ENCODE measurements around the gene NEK8.
"Not testable (repeated sequence)": the region's sequence is repeated elsewhere in the genome, so short reads cannot be mapped to it uniquely, and the experiment has no call there.

The NEK8 gene

DNA sequence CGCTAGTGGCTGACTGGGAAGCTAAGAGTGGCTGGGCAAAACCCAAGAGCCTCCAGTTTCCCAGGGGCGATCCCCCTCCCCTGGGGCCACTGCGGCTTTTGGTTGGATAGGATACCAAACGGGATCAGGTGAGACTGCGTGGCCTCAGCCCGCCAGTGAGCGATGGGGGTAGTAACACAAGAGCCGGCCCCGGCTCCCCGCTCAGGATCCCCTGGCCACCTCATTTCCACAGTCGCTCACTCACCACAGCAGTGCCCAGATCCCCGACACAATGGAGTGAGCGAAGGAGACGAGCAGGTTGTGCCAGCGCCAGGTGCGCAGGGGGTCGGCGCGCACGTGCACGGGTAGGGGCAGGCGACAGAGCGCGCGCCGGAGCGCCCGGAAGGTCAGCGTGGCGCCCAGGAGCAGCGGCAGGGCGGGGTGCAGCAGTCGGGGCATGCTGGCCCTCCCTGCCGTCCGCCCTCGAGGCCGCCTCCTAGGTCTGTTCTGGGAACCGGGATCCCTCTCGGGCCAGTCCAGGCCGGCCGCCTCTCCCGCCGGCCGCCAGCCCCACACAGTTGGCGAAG, 2.8 kb upstream of the NEK8 start:
- DNase-seq (ENCODE audit: insufficient read length, low spot score) = peak; percentile 83
- no peak for FAIRE-seq
- TF ChIP-seq POLR2A (IDR thresholded peaks at IDR 0.05; ENCODE audit: low read depth, low read length) = peak; percentile 78

DNA sequence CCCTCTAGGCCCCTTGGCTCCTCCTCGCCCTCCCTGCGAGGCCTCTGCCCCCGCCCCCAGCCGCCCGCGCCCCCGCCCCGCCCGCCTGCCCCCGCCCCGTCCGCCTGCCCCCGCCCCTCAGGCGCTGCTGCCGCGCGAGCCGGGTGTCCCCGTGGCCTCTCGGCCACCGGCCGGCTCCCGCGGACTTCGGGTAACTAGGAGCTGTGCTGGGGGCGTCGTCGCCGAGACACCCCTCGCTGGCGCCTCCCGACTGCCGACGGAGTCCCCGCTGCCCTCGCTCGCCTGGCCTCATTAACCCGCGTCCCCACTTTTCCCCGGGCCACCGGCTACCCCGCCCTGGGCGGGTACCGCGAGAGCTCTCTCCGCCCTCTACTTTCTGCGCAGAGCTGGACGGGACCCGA, 2.4 kb upstream of the NEK8 start, which contains the start of gene TLCD1:
Gene TLCD1 (minus strand): TSS at position 8 of the 401 bp plus-strand sequence. CDS start 136 bp downstream, outside the sequence.
- FAIRE-seq = no peak
- TF ChIP-seq POLR2A (IDR thresholded peaks at IDR 0.05; ENCODE audit: low read depth, low read length) = no peak
- DNase-seq (ENCODE audit: insufficient read length, low spot score) = peak; percentile 73

DNA sequence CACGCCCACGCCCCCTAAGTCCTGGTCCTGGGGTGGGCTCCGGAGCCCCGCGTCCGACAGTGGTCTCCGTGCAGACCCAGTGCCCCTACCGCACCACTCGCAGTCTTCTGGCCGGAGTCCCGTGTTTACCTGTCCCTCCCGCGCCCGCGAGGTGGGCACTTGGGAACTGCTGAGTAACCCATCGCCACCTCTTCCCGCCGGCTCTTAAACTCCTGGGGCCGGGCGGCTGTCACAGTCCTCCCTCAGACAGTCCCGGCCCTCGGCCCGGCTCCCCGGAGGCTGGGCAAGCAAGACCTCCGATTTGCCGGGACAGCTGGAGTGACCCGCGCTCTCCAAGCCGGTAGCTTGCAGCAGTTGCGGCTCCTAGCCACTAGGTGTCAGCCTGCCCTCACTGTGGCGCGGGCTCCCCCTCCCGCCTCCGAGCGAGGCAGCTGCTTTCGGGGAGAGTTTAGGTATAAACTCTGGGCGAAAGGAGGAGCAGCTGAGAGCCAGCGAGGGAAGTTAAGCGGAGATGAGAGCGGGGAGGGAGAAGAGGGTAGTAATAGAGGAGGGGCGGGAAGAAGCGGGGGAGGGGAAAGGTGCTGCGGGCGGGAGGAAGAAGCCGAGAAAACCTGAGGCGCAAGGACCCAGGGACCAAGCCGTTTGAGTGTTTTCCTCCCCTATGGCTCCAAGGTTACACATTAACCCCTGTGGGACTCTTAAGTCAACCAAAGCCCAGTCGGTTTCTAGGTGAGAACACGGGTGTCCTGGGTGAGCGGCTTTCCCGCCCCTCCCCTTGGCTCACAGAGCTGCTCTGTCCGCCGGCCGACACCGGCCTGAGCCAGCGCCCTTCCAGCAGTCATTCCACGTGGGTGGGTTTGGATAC, 1.7 kb upstream of the NEK8 start:
- FAIRE-seq = no peak
- TF ChIP-seq POLR2A (IDR thresholded peaks at IDR 0.05; ENCODE audit: low read depth, low read length) = no peak; the same call in 1 of the 2 replicates

DNA sequence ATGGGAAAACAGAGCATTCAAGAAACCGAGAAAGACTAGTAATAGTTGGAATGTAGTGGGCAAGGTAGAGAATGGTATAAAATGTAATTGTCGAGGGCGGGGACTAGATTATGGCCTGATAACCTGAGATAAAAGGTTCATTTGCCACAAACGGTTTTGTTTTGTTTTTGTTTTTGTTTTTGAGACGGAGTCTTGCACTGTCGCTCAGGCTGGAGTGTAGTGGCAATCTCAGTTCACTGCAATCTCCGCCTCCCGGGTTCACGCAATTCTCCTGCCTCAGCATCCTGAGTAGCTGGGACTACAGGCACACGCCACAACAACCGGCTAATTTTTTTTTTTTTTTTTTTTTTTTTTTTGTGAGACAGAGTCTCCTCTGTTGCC, 1.4 kb downstream of the NEK8 start:
- TF ChIP-seq POLR2A (IDR thresholded peaks at IDR 0.05; ENCODE audit: low read depth, low read length) = no peak
- no peak for DNase-seq (ENCODE audit: insufficient read length, low spot score)
- no peak for FAIRE-seq

More for the DNA sequence above, 1.7 kb upstream of the NEK8 start:
- peak; percentile 95 for DNase-seq (ENCODE audit: insufficient read length, low spot score)

DNA sequence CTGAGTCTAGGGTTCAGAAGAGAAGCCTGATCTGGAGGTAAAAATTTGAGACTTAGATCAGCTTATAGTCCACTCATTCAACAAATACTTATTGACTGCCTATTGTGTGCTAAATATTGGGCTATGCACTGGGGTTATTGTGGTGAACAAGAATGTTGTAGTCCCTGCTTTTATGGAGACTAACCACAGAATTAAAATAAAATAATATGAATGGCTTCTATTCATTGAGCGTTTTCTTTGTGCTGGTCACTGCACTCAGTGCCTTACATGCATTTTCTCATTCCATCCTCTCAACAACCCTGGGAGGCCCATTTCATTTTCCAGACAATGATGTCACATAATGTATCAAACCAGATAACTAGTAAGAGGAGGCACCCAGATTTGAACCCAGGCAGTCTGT, 4.8 kb downstream of the NEK8 start:
- DNase-seq (ENCODE audit: insufficient read length, low spot score) (no peak), FAIRE-seq (no peak)
- TF ChIP-seq POLR2A (IDR thresholded peaks at IDR 0.05; ENCODE audit: low read depth, low read length) = no peak

DNA sequence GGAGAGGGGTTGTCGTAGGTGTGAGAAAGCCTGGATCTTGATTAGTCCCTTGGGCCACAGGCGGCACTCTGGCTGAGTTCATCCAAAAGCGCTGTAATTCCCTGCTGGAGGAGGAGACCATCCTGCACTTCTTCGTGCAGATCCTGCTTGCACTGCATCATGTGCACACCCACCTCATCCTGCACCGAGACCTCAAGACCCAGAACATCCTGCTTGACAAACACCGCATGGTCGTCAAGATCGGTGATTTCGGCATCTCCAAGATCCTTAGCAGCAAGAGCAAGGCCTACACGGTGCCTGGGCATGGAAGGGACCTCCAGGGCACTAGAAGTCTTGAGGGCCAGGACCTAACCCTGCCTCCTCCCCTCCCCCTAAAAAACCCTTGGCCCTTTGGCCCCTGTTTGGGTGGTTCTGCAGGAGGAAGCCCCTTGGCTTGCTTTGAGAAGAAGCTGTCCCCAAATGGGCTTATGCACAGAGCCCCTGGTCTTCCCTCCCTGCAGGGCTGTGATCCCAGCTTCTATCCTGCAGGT, 6.2 kb downstream of the NEK8 start:
- TF ChIP-seq POLR2A (IDR thresholded peaks at IDR 0.05; ENCODE audit: low read depth, low read length) = no peak
- FAIRE-seq (no peak), DNase-seq (ENCODE audit: insufficient read length, low spot score) (no peak)

DNA sequence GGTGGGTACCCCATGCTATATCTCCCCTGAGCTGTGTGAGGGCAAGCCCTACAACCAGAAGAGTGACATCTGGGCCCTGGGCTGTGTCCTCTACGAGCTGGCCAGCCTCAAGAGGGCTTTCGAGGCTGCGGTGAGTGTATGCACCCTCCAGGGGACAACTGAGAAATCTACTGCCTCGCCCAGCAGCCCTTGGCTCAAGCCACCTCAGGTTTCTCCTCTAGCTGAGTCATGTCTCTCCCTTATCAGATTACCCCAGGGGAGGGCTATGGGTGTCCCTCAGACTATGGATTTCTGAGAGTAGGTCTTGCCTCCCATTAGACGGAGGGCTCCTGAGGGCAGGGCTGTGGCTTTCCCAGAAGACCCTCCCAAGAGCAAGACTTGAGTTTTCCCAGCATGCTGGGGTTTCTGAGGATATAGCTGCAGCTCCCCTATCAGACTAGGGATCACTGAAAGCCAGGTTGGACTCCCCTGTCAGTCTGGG, 6.7 kb downstream of the NEK8 start:
- FAIRE-seq = no peak
- no peak for TF ChIP-seq POLR2A (IDR thresholded peaks at IDR 0.05; ENCODE audit: low read depth, low read length)
- peak; percentile 67 for DNase-seq (ENCODE audit: insufficient read length, low spot score)

DNA sequence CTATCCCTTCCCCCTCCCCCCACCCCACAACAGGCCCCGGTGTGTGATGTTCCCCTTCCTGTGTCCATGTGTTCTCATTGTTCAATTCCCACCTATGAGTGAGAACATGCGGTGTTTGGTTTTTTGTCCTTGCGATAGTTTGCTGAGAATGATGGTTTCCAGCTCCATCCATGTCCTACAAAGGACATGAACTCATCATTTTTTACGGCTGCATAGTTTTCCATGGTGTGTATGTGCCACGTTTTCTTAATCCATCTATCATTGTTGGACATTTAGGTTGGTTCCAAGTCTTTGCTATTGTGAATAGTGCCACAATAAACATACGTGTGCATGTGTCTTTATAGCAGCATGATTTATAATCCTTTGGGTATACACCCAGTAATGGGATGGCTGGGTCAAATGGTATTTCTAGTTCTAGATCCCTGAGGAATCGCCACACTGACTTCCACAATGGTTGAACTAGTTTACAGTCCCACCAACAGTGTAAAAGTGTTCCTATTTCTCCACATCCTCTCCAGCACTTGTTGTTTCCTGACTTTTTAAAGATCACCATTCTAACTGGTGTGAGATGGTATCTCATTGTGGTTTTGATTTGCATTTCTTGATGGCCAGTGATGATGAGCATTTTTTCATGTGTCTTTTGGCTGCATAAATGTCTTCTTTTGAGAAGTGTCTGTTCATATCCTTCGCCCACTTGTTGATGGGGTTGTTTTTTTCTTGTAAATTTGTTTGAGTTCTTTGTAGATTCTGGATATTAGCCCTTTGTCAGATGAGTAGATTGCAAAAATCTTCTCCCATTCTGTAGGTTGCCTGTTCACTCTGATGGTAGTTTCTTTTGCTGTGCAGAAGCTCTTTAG, 7.6 kb downstream of the NEK8 start:
- not testable (repeated sequence) for DNase-seq (ENCODE audit: insufficient read length, low spot score); FAIRE-seq

DNA sequence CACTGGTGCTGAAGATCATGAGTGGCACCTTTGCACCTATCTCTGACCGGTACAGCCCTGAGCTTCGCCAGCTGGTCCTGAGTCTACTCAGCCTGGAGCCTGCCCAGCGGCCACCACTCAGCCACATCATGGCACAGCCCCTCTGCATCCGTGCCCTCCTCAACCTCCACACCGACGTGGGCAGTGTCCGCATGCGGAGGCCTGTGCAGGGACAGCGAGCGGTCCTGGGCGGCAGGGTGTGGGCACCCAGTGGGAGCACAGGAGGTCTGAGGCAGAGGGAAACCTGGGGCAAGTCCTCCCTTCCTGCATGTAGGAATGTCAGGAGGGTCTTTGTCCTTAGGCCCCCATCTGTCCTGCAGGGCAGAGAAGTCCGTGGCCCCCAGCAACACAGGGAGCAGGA, 8.7 kb downstream of the NEK8 start:
- no peak for TF ChIP-seq POLR2A (IDR thresholded peaks at IDR 0.05; ENCODE audit: low read depth, low read length)
- FAIRE-seq = no peak
- no peak for DNase-seq (ENCODE audit: insufficient read length, low spot score)

DNA sequence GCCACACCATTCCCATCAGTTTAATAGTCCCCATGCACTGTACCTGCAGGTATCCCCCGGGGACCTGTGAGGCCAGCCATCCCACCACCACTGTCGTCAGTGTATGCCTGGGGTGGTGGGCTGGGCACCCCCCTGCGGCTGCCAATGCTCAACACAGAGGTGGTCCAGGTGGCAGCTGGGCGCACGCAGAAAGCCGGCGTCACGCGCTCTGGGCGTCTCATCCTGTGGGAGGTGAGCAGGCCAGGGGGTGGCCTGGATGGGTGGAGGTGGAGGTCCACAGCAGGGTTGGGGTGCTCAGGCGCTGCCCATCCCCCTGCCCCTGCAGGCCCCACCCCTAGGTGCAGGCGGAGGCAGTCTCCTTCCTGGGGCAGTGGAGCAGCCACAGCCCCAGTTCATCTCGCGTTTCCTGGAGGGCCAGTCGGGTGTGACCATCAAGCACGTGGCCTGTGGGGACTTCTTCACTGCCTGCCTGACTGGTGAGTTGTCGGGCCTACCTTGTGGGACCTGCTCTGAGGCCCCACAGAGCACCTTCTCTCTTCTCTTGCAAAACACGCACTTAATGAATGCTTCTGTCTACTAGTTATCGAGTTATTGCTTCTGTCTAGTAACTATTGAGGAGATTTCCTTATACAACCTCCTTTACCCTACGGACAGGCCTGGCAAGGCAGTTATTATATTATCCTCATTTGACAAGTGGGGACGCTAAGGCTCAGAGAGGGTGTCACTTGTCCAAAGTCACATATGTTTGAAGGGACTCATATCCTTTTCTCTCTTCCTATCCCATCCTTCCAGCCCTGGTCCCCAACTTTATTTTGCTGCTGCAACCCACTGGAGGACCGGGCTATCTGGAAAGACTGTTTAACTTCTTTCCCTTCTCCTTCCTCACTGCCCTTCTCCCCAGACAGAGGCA, 9.4 kb downstream of the NEK8 start:
- DNase-seq (ENCODE audit: insufficient read length, low spot score) (no peak), FAIRE-seq (no peak)
- no peak for TF ChIP-seq POLR2A (IDR thresholded peaks at IDR 0.05; ENCODE audit: low read depth, low read length)

DNA sequence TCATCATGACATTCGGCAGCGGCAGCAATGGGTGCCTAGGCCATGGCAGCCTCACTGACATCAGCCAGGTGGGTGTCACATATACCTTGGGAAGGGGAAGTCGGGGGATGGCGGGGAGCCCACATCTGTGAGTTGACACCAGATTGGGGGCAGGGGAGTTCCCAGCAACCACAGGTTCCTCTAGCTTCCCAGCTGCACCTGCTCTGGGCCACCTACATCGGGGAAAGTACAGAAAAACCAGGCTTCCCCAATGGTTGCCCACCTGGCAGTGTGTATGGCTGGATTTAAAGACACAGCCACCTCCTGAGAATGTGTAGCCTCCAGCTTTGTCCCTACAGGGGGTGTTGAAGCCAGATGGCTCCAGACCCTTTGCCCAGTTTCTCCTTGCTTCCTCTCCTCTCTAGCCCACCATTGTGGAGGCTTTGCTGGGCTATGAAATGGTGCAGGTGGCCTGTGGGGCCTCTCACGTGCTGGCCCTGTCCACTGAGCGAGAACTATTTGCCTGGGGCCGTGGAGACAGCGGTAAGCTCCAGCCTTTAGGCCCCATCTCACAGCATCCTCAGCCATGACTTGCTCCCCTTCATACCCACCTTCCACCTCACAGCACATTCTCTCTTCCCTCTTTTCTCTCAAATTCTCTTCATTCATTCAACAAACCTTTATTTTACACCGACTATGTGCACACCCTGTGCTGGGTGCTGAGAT, 10.2 kb downstream of the NEK8 start:
- FAIRE-seq (no peak), DNase-seq (ENCODE audit: insufficient read length, low spot score) (no peak)
- no peak for TF ChIP-seq POLR2A (IDR thresholded peaks at IDR 0.05; ENCODE audit: low read depth, low read length)

Measured in H54 (cell line).